Cortex of kidney (tissue), 1 donor: ENCODE measurements around the gene AP3B2.
"Not testable (repeated sequence)": the region's sequence is repeated elsewhere in the genome, so short reads cannot be mapped to it uniquely, and the experiment has no call there.

Source experiments
- DNase-seq: peaks from one replicate; lab custom pipeline; 2025; lab: John Stamatoyannopoulos, UW

AP3B2 gene

GRCh38 chr15:82649226-82649999 is 60.3 kb downstream of the AP3B2 start:
- no peak for DNase-seq

GRCh38 chr15:82648257-82649103 is 61.2 kb downstream of the AP3B2 start:
- no peak for DNase-seq

DNA sequence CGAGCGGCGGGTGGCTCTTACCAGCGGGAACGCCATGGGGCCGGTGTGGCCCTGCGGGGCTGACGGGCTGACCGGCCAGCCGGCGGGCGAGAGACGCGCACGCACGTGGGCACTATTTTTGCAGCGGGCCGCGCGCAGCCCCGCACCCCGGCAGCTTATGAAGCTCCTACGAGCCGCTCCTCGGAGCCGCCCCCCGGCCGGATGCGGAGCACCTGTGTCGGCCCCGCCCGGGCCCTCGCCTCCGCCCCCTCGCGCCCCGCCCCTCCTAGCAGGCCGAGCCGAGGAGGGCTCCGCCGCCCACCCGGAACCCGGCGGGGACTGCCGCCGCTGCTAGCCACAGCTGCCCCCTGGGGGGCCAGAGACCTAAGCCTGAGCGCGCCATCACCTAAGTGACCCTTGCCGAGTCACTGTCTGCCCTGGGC is 61.8 kb downstream of the AP3B2 start:
- DNase-seq, result no peak

- no peak for DNase-seq
These were observed 62.4 kb downstream of the AP3B2 start, which contains the start of gene CPEB1 for GRCh38 chr15:82647045-82647834. Gene CPEB1 (minus strand): TSS chr15:82647363. CDS start chr15:82628459, 18,904 bp downstream.

- DNase-seq, result no peak
These were observed 63.2 kb downstream of the AP3B2 start for GRCh38 chr15:82646250-82647044.

DNA sequence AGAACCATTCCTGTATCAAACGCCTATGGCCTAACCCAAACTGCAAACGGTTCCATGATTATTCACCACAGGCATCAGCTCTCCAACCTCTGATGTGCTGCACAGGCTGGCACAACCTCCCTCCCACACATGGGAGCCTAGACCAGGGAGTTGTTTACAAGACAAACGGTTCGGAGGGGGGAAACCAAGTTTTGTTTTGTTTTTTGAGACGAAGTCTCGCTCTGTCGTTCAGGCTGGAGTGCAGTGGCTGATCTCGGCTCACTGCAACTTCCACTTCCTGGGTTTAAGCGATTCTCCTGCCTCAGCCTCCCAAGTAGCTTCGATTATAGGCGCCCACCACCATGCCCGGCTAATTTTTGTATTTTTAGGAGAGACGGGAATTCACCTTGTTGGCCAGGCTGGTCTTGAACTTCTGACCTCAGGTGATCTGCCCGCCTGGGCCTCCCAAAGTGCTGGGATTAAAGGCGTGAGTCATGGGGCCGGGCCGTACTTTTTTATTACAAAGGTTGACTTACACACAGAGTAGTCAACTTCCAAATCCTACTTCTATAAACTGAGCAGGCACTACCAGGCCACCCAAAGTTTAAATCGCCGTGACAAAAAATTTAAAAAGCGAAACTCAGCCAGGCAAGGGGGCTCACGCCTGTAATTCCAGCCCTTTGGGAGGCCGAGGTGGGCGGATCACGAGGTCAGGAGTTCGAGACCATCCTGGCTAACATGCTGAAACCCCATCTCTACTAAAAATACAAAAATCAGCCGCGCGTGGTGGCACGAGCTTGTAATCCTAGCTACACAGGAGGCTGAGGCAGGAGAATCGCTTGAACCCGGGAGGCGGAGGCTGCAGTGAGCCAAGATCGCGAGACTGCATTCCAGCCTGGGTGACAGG is 64.5 kb downstream of the AP3B2 start:
- DNase-seq, result not testable (repeated sequence)

DNA sequence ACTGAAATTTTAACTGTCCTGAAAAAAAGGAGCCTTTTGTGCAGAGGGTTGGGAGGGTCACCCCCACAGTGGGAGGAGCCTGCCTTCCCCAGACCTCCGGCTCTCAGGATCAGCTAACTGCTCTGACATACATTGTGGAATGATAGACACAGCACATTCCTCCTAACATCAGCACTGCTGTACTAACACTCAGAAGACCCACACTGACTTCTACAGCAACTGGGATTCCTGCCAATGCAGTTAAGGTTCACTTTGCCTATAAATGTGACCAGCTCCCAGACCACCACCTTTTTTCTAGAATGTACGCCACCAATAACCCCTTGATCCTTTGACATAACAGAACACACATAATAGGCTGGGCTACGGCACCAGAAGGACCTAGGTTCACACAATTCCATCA is 65.7 kb downstream of the AP3B2 start:
- no peak for DNase-seq

GRCh38 chr15:82642656-82643055 is 67.0 kb downstream of the AP3B2 start:
- no peak for DNase-seq

- DNase-seq, result no peak
These were observed 68.4 kb downstream of the AP3B2 start for GRCh38 chr15:82641129-82641798.

- no peak for DNase-seq
These were observed 69.0 kb downstream of the AP3B2 start for GRCh38 chr15:82640672-82641071.

DNA sequence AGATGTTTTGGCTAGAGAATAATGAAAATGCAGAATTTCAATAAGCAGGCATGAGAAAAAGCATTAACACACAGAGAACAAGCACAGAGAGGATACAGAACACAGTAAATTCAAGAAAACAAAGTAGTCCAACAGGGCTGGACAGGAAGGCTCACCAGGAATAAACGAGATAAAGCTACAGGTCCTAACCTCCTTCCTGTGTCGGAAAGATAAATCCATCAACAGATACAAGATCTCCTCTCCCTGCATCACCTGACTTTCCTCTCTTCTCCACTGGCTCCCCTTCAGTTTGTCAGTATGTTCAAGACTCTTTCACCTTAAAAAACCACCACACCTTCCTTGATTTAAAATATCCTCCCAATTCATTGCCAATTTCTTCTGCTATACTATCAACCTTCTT is 73.9 kb downstream of the AP3B2 start:
- DNase-seq, result no peak

- no peak for DNase-seq
These were observed 79.6 kb downstream of the AP3B2 start for GRCh38 chr15:82630033-82630432.

GRCh38 chr15:82625136-82625535 is 84.5 kb downstream of the AP3B2 start:
- DNase-seq, result no peak

GRCh38 chr15:82624438-82624837 is 85.2 kb downstream of the AP3B2 start:
- no peak for DNase-seq

GRCh38 chr15:82624008-82624407 is 85.7 kb downstream of the AP3B2 start:
- no peak for DNase-seq

- no peak for DNase-seq
These were observed 87.7 kb downstream of the AP3B2 start for GRCh38 chr15:82621970-82622369.

- DNase-seq, result no peak
These were observed 95.9 kb downstream of the AP3B2 start for GRCh38 chr15:82613747-82614146.

DNA sequence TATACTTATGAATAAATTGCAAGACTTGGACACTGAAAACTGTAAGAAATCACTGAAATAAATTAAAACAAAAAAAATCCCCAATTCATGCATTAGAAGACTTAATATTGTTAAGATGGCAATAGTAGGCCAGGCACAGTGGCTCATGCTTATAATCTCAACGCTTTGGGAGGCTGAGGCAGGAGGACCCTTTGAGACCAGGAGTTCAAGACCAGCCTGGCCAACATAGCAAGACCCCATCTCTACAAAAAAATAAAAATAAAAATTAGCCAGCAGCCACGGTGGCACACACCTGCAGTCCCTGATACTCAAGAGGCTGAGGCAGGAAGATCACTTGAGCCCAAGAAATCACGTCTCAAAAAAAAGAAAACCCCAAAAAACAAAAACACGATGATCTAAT is 98.3 kb downstream of the AP3B2 start:
- DNase-seq, result no peak
